Gastrocnemius medialis (tissue), 4 donors: ENCODE measurements around the gene ADAMTS8.

Source experiments
- POLR2A ChIP-seq, 2 donors: fragments of 450-650 bp; IDR thresholded peaks; one replicate each; pipeline ENCODE4 v1.6.1; 2017; ENCODE audit warnings: antibody characterized with exemption in 2 of 2, mild to moderate bottlenecking in 2 of 2, moderate library complexity in 2 of 2
- TF ChIP-seq, protein P1 (sequence below), 5 experiments: fragments of 450-650 bp in 3 of 5; fragments of 200-600 bp in 2 of 5; sonication (generic) in 2 of 5; IDR thresholded peaks in 4 of 5; conservative IDR thresholded peaks in 1 of 5; 1 replicate in 4 of 5; 2 replicates in 1 of 5; pipeline ENCODE4 v1.5.1; 2016 to 2019; ENCODE audit warnings: antibody characterized with exemption in 5 of 5, mild to moderate bottlenecking in 3 of 5, moderate library complexity in 3 of 5

DNA sequence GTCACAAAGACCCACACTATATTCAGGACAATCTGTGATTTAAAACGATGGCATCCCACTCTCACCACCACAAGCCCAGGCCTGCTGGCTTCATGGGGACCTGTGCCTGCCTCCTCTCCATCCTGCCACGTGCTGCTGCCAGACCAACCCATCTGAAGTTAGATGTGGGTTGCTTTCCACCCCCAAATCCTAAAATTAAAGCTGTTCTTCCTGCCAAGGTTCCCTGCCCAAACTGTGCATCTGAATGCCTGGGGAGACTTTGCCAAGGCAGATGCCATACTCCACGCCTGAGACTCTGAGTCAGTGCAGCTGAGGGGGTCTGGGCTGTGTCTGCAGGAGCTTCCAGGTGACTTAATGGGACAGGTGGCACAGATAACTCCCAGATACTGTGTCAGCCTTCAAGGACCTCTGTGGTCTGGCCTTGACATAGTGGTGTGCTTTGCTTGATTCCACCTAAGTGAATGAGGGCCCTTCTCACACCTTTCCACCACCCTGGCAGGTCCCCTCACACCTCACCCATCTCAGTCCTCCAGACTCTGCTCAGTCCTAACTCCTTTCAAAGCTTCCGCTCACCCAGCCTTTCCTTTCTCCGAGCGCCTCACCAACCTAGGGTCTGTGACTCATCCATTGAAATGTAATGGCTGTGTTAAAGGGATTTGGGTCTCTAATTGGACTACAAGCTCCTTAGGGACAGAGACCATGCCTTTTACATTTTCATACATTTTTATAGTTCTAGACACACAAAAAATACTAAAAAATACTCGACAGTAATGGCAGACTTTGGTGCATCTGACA is 18.6 kb downstream of the ADAMTS8 start:
- TF ChIP-seq, protein P1, sequence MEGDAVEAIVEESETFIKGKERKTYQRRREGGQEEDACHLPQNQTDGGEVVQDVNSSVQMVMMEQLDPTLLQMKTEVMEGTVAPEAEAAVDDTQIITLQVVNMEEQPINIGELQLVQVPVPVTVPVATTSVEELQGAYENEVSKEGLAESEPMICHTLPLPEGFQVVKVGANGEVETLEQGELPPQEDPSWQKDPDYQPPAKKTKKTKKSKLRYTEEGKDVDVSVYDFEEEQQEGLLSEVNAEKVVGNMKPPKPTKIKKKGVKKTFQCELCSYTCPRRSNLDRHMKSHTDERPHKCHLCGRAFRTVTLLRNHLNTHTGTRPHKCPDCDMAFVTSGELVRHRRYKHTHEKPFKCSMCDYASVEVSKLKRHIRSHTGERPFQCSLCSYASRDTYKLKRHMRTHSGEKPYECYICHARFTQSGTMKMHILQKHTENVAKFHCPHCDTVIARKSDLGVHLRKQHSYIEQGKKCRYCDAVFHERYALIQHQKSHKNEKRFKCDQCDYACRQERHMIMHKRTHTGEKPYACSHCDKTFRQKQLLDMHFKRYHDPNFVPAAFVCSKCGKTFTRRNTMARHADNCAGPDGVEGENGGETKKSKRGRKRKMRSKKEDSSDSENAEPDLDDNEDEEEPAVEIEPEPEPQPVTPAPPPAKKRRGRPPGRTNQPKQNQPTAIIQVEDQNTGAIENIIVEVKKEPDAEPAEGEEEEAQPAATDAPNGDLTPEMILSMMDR (IDR thresholded peaks at IDR 0.05 in 4 of 5, conservative IDR thresholded peaks at IDR 0.05 in 1 of 5), result no peak
- TF ChIP-seq POLR2A (IDR thresholded peaks at IDR 0.05), result no peak
